DND-41 (cell line): ENCODE data around the gene LRP6.

ENCODE experiments used
- EZH2 ChIP-seq: IDR thresholded peaks from 3 replicates; pipeline ENCODE4 v1.6.1; 2012; ENCODE audit warnings: borderline replicate concordance, low read depth, mild to moderate bottlenecking, moderate library complexity, low read length, inconsistent platforms; ENCODE audit not compliant: severe bottlenecking
- TF ChIP-seq, protein P1 (sequence below): IDR thresholded peaks from 2 replicates; pipeline ENCODE4 v1.5.1; 2012; ENCODE audit warnings: borderline replicate concordance, low read length, moderate library complexity, mild to moderate bottlenecking; ENCODE audit not compliant: poor library complexity, severe bottlenecking; ENCODE audit errors: extremely low read depth

DNA sequence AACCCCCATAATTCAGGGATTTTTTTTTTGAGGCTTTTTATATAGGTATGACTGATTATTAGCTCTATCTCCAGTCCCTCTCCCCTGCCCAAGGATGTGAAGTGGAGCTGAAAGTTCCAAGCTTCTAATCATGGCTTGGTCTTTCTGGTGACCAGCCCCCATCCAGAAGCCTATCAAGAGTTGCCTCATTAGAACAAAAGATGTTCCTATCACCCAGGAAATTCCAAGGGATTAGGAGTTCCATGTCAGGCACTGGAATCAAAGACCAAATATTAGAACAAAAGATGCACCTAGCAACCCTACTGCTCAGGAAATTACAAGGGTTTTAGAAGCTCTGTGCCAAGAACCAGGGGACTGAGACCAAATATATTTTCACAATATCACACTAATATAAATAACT, 29.9 kb downstream of the LRP6 start:
- TF ChIP-seq EZH2 = no peak
- TF ChIP-seq, protein P1, sequence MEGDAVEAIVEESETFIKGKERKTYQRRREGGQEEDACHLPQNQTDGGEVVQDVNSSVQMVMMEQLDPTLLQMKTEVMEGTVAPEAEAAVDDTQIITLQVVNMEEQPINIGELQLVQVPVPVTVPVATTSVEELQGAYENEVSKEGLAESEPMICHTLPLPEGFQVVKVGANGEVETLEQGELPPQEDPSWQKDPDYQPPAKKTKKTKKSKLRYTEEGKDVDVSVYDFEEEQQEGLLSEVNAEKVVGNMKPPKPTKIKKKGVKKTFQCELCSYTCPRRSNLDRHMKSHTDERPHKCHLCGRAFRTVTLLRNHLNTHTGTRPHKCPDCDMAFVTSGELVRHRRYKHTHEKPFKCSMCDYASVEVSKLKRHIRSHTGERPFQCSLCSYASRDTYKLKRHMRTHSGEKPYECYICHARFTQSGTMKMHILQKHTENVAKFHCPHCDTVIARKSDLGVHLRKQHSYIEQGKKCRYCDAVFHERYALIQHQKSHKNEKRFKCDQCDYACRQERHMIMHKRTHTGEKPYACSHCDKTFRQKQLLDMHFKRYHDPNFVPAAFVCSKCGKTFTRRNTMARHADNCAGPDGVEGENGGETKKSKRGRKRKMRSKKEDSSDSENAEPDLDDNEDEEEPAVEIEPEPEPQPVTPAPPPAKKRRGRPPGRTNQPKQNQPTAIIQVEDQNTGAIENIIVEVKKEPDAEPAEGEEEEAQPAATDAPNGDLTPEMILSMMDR = no peak
